Limb (tissue), 2 donors: ENCODE measurements around the gene KPNA2.

Experiments used
- DNase-seq, 2 donors: peaks; one replicate each; pipeline ENCODE4 v3.0.0-alpha.2; 2016; ENCODE audit errors: extremely low spot score in 2 of 2

KPNA2 gene

DNA sequence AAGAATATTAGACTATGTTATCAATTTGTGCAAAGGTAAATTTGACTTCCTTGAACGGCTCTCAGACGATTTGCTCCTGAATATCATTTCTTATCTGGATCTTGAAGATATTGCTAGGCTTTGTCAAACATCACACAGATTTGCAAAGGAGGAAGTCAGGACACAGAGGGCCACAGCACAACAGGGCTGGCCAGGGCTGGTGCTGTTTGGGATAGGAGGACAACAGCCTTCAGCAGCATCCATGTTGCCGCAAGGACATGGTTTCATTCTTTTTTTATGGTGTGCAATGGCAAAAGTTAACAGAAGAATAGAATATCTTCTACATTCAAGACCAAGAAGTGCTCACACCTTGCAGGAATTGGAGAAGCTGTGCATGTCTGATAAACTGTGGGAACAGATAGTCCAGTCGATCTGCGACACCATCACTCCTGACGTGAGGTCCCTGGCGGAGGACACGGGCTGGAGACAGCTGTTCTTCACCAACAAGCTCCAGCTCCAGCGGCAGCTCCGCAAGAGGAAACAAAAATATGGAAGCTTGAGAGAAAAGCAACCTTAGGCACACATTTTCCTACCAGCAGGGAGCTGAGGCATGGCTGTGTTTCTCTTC is 59.8 kb downstream of the KPNA2 start:
- DNase-seq, result no peak

DNA sequence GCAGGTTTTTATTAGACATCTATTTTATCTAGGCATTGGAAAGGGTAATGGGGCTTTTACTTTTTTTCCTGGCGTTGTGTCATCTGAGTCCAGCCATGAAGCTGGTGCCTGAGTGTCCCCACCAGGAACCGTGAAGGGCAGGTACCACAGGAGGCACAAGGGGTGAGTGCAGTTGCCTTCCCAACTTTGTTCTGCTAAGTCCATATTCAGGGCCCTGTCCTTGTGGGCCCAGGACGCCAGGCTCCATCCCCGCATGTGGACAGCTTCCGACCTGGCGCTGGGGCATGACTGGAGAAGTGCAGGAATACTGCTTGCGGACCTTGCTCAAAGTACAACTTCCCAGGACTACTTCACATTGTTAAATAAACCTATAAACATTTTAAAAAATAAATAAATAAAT is 60.6 kb downstream of the KPNA2 start:
- no peak for DNase-seq
